ENCODE results near the gene HOXB4. TPM values are rescaled to one million over a fixed set of nuclear protein-coding genes. Genes with fewer than 3 reads are reported as not detected.

Gene HOXB4
- total RNA-seq, 2 experiments from 2014 or later, result 7.4 to 8.9 TPM

DNA sequence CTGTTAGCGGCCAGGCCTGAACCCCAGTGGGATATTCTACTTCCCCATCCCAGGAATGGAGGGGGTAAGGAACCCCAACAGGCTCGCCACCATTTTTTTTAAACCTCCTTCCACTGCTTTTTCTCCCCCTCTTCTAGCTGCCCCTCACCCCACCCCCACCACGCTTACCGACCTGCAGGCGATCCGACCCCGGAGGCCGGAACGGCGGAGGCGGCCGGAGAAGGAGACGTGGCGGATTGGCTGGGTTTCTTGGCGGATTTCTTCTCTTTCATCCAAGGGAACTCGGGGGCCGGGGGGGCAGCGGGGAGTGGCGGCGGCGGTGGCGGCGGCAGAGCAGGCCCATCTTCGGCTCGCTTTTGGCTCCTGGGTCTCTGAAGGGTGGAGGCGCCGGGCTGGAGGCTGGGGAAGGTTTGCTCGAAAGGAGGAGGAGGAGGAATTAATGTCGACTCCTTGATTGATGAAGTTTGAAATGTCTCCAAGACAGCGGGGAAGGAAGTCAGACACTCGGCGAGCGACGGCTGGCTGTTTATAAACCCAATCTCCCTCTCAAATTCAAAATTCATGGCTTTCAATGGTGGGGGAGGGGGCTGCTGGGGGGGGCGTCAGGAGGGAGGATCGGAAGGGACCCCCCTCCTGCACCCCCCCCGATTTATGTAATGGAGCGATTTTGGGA lies 33.7 kb downstream of the HOXB4 start:
- Histone ChIP-seq H3K27ac (ENCODE audit: low read depth, low read length, poor library complexity, severe bottlenecking) (no peak overlapping the region), H3K9me3 (ENCODE audit: low read length) (no peaks in the 10 kb centered on the region), H3K4me2 (ENCODE audit: low read length) (no peak overlapping the region), H4K20me1 (ENCODE audit: insufficient read depth, low read length) (no peaks in the 10 kb centered on the region), H3K9me2 (ENCODE audit: insufficient read depth, low read length) (no peaks in the 10 kb centered on the region), H2AFZ (ENCODE audit: low read length) (no peak overlapping the region), H3K4me1 (ENCODE audit: insufficient read depth, low read length, poor library complexity, severe bottlenecking) (no peaks in the 10 kb centered on the region), H3K4me3 (ENCODE audit: low read depth, low read length, poor library complexity, severe bottlenecking) (no peak overlapping the region), H3K36me3 (ENCODE audit: insufficient read depth, low read length) (no peaks in the 10 kb centered on the region), H3K79me2 (ENCODE audit: insufficient read depth, low read depth, low read length) (no peaks in the 10 kb centered on the region)
- BruUV-seq (replicated peaks), result no TSS peak
- ChIA-PET POLR2A (no interaction called here), CTCF (ENCODE audit: unreplicated experiment) (no interaction called here)
- DNase-seq (ENCODE audit: low spot score), result no peak
- intact Hi-C loops (cut with micrococcal nuclease; ENCODE audit: unreplicated experiment), result no loop called here
- no peak for TF ChIP-seq EZH2phosphoT487 (IDR thresholded peaks at IDR 0.05; ENCODE audit: borderline replicate concordance, low read depth, low read length)
- TF ChIP-seq, protein P1, sequence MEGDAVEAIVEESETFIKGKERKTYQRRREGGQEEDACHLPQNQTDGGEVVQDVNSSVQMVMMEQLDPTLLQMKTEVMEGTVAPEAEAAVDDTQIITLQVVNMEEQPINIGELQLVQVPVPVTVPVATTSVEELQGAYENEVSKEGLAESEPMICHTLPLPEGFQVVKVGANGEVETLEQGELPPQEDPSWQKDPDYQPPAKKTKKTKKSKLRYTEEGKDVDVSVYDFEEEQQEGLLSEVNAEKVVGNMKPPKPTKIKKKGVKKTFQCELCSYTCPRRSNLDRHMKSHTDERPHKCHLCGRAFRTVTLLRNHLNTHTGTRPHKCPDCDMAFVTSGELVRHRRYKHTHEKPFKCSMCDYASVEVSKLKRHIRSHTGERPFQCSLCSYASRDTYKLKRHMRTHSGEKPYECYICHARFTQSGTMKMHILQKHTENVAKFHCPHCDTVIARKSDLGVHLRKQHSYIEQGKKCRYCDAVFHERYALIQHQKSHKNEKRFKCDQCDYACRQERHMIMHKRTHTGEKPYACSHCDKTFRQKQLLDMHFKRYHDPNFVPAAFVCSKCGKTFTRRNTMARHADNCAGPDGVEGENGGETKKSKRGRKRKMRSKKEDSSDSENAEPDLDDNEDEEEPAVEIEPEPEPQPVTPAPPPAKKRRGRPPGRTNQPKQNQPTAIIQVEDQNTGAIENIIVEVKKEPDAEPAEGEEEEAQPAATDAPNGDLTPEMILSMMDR (conservative IDR thresholded peaks at IDR 0.05; ENCODE audit: low read length), result no peak

DNA sequence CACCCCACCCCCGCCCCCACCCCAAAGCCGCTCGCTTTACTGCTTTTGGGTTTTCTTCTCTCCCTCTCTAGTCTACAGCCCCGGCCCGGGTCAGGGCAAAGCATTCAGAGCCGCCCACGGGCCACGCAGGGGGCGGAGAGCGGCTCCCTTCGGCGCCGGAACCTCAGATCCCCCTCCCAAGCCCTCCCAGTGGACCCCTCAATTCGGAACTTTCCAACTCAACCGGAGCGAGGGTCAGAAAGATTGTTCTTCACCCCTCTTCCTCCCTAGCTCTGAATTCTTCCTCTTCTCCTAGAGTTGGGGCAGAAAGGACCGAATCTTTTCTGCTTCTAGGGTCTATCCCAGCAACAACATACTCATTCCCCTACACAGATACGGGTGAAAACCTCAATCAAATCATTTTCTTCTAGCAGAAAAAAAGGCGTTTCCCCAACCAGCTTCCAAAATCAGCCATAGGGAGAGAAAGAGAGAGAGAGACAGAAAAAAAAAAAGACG lies 34.2 kb downstream of the HOXB4 start:
- Histone ChIP-seq H3K9me3 (ENCODE audit: low read length) (no peaks in the 10 kb centered on the region), H3K4me1 (ENCODE audit: insufficient read depth, low read length, poor library complexity, severe bottlenecking) (no peaks in the 10 kb centered on the region), H3K9me2 (ENCODE audit: insufficient read depth, low read length) (no peaks in the 10 kb centered on the region), H2AFZ (ENCODE audit: low read length) (no peak overlapping the region), H3K36me3 (ENCODE audit: insufficient read depth, low read length) (no peaks in the 10 kb centered on the region), H3K27ac (ENCODE audit: low read depth, low read length, poor library complexity, severe bottlenecking) (no peak overlapping the region), H4K20me1 (ENCODE audit: insufficient read depth, low read length) (no peaks in the 10 kb centered on the region), H3K4me2 (ENCODE audit: low read length) (no peak overlapping the region), H3K79me2 (ENCODE audit: insufficient read depth, low read depth, low read length) (no peaks in the 10 kb centered on the region), H3K4me3 (ENCODE audit: low read depth, low read length, poor library complexity, severe bottlenecking) (no peak overlapping the region)
- CTCF ChIA-PET (ENCODE audit: unreplicated experiment), result no interaction called here
- no peak for DNase-seq (ENCODE audit: low spot score)
- TF ChIP-seq EZH2phosphoT487 (IDR thresholded peaks at IDR 0.05; ENCODE audit: borderline replicate concordance, low read depth, low read length), result no peak
- TF ChIP-seq, protein P1 (conservative IDR thresholded peaks at IDR 0.05; ENCODE audit: low read length), result no peak
- intact Hi-C loops (cut with micrococcal nuclease; ENCODE audit: unreplicated experiment), result no loop called here
- BruUV-seq (replicated peaks), result no TSS peak
- POLR2A ChIA-PET, result no interaction called here

DNA sequence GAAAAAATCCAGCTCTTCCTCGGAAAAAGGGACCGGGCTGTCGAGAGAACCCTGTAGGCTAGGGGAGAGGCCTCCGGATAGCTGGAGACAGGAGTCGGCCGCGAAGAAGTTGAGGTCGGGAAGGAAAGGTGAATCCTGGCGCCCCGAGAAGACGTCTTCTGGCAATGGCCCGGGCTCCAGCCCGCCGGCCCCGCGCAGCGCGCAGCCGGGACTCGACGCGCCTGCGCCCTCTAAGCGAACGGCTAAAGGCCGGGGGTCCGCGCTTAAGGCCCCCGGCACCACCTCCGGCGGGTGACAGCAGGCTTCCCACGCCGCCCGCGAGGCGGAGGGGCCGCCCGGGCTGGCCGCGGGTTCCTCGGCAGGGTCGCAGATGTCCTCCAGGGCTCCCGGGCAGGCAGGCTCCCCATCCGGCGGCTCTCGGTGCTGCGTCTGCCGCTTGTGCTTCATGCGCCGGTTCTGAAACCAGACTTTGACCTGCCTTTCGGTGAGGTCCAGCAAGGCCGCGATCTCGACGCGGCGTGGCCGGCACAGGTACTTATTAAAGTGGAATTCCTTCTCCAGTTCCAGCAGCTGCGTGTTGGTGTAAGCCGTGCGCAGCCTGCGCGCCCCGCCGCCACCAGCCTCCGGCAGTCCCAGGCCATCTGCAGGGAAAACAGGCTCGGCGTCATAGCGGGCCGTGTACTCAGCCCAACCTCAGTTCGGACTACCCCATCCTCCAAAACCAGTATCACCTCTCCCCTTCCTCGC lies 34.9 kb downstream of the HOXB4 start:
- intact Hi-C loops (cut with micrococcal nuclease; ENCODE audit: unreplicated experiment), result no loop called here
- no peak overlapping the region for H2AFZ ChIP-seq (ENCODE audit: low read length)

More for the DNA sequence above, 34.9 kb downstream of the HOXB4 start:
- no peak for DNase-seq (ENCODE audit: low spot score)
- TF ChIP-seq, protein P1 (conservative IDR thresholded peaks at IDR 0.05; ENCODE audit: low read length), result no peak
- TF ChIP-seq EZH2phosphoT487 (IDR thresholded peaks at IDR 0.05; ENCODE audit: borderline replicate concordance, low read depth, low read length), result no peak
- CTCF ChIA-PET (ENCODE audit: unreplicated experiment), result no interaction called here
- H4K20me1 ChIP-seq (ENCODE audit: insufficient read depth, low read length), result no peaks in the 10 kb centered on the region
- no peaks in the 10 kb centered on the region for H3K4me1 ChIP-seq (ENCODE audit: insufficient read depth, low read length, poor library complexity, severe bottlenecking)
- H3K4me2 ChIP-seq (ENCODE audit: low read length), result no peak overlapping the region
- no peaks in the 10 kb centered on the region for H3K9me2 ChIP-seq (ENCODE audit: insufficient read depth, low read length)
- POLR2A ChIA-PET, result no interaction called here
- no TSS peak for BruUV-seq (replicated peaks)
- no peaks in the 10 kb centered on the region for H3K36me3 ChIP-seq (ENCODE audit: insufficient read depth, low read length)
- H3K27ac ChIP-seq (ENCODE audit: low read depth, low read length, poor library complexity, severe bottlenecking), result no peak overlapping the region
- H3K4me3 ChIP-seq (ENCODE audit: low read depth, low read length, poor library complexity, severe bottlenecking), result no peak overlapping the region
- no peaks in the 10 kb centered on the region for H3K79me2 ChIP-seq (ENCODE audit: insufficient read depth, low read depth, low read length)
- no peaks in the 10 kb centered on the region for H3K9me3 ChIP-seq (ENCODE audit: low read length)

Measured in OCI-LY7 (cell line).